Choroid plexus epithelial cell (primary cell): ENCODE measurements around the gene CDC27.

ENCODE experiments used
- DNase-seq: peaks from one replicate; pipeline ENCODE4 v3.0.0-alpha.2; 2010; ENCODE audit warnings: low read depth
- H3K4me3 ChIP-seq: 2 replicates; pipeline ENCODE4 v1.5.1; 2011; ENCODE audit warnings: low read depth, mild to moderate bottlenecking, control low read depth, low read length, moderate library complexity
- TF ChIP-seq, protein P1 (sequence below): conservative IDR thresholded peaks from 2 replicates; pipeline ENCODE4 v1.5.1; 2011; ENCODE audit warnings: low read depth, mild to moderate bottlenecking, control low read depth, inconsistent platforms, low read length, moderate library complexity

CDC27 gene

DNA sequence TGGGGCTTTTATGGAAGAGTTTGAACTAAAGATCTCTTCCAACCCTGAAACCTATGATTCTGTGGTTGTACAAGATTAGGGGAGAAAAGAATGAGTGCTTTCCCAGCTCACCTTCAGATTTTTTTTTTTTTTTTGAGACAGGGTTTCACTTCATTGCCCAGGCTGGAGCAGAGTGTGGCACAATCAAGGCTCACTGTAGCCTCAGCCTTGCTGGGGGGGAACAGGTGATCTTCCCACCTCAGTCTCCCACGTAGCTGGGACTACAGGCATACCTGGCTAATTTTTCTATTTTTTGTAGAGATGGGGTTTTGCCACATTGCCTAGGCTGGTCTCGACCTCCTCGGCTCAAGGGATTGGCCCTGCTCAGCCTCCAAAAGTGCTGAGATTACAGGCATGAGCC, 42.8 kb upstream of the CDC27 start:
- TF ChIP-seq, protein P1, sequence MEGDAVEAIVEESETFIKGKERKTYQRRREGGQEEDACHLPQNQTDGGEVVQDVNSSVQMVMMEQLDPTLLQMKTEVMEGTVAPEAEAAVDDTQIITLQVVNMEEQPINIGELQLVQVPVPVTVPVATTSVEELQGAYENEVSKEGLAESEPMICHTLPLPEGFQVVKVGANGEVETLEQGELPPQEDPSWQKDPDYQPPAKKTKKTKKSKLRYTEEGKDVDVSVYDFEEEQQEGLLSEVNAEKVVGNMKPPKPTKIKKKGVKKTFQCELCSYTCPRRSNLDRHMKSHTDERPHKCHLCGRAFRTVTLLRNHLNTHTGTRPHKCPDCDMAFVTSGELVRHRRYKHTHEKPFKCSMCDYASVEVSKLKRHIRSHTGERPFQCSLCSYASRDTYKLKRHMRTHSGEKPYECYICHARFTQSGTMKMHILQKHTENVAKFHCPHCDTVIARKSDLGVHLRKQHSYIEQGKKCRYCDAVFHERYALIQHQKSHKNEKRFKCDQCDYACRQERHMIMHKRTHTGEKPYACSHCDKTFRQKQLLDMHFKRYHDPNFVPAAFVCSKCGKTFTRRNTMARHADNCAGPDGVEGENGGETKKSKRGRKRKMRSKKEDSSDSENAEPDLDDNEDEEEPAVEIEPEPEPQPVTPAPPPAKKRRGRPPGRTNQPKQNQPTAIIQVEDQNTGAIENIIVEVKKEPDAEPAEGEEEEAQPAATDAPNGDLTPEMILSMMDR, result no peak
- H3K4me3 ChIP-seq, result no peak overlapping the region
- no peak for DNase-seq

DNA sequence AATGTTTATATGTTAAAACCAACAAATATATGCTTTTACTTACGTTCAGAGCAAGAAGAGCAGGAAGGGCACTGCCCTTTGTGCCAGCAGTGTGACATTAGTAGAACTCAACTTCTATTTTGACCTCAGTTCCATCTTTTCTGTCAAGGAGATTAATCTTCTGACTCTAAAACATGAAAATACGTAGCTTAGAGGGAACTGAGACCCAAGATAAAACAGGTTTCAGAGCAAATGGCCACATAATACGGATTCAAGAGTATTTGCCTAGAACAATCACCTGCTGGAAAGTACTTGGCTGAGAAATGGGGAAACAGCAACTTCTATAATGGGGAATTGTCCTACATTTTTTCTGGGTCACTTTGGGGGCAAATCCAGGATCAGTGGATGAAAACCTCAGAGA, 42.2 kb upstream of the CDC27 start:
- TF ChIP-seq, protein P1, result no peak
- DNase-seq, result no peak
- H3K4me3 ChIP-seq, result no peak overlapping the region

DNA sequence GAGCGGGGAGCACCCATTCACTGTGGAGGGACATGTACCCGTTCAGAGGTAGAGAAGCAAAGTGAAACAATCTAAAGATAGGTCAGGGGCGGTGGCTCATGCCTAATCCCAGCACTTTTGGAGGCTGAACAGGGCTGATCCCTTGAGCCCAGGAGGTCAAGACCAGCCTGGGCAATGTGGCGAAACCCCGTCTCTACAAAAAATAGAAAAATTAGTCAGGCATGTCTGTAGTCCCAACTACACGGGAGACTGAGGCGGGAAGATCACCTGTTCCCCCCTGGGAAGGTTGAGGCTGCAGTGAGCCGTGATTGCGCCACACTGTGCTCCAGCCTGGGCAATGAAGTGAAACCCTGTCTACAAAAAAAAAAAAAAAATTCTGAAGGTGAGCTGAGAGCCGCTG, 41.8 kb upstream of the CDC27 start:
- no peak overlapping the region for H3K4me3 ChIP-seq
- TF ChIP-seq, protein P1, result no peak
- DNase-seq, result no peak

DNA sequence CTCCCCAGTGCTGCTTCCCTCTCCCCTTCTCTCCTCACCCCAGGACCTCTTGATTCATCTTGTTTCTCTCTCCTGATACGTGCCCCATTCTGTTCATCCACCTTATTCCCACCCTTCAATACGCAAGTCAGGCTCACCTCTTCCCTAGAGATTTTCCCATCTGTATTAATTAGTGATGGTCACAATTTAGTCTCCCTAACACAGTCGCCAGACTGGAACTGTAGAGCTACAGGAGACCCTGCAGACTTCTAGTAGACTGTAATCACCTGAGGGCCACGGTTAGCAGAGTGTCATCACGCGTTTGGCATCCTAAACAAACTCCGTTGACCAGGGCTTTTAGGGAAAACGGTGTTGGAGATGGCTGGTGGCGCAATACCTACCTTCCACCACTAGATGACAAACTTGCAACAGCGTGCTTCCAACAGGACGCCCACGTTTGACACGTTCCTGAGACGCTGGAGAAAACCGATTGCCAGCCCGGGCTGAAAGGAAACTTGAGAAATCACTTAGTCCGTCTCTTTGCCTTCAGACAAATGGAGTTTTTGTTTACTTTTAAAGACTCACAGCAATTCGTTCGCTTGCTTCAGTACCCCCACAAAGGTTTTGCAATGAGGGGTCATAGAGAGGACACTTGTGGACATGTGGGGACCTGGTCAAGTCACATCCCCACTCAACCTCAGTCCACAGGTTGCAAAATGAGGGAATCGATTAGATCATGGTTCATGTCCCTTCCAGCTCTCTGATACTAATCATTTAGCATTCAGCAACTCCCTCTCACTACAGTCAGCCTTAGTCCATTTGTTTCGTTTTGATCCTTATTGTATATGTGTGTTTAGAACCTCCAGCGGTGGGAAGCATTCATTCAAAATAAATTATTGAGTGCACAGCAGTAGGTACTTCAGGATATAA, 40.7 kb upstream of the CDC27 start:
- TF ChIP-seq, protein P1, result peak; percentile 100
- DNase-seq, result peak; percentile 98
- H3K4me3 ChIP-seq, result peak overlapping the region; percentile 38

DNA sequence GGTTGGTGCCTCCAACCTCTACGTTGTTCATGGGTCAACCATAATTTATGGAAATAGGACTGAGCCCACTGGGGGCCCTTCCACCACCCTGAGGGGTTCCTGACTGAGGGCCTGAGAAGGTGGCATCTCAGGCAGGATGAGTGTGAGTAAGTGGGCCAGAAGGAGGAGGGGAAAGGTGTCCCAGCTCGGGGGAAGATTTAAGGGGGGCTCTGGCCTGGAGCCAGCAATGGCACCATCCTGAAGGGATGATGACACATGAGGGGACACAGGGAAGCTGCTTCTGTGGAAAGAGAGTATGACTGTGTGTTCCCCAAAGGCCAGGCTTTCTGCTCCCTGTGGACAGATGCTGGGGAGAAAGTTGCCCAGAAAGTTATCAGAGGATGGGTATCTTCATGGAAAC, 38.8 kb upstream of the CDC27 start:
- no peak for DNase-seq
- TF ChIP-seq, protein P1, result no peak
- no peak overlapping the region for H3K4me3 ChIP-seq

DNA sequence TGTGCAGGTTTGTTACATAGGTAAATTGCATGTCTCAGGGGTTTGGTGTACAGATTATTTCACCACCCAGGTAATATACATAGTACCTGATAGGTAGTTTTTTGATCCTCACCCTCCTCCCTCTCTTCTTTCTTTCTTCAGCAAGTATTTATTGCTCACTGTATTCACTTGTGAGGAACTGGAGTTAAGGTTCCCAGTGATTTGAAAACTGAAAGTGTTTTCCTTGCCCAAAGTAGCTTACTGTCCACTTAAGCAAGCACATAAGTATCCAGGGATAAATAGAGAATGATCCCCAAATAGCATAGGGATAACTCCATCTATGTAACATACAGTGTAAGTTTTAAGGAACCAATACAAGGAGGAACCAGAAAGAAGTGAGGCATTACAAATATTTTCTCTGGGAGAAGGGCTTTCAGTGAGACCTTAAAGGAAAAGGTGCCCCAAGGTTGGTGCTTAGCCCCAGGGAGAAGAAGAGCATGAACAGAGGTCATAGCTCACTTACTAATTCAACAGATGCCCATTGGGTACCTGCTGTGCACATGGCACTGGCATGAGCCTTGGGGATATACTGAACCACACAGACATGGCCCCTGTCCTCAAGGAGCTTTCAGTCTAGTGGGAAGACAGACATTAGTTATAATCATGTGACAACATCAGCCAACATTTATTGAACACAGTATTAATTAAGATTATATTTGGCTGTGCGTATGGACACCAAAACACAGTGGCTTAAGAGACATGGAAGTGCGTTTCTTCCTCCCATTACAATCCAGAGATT, 37.0 kb upstream of the CDC27 start:
- no peak overlapping the region for H3K4me3 ChIP-seq
- TF ChIP-seq, protein P1, result no peak
- DNase-seq, result peak; percentile 65

DNA sequence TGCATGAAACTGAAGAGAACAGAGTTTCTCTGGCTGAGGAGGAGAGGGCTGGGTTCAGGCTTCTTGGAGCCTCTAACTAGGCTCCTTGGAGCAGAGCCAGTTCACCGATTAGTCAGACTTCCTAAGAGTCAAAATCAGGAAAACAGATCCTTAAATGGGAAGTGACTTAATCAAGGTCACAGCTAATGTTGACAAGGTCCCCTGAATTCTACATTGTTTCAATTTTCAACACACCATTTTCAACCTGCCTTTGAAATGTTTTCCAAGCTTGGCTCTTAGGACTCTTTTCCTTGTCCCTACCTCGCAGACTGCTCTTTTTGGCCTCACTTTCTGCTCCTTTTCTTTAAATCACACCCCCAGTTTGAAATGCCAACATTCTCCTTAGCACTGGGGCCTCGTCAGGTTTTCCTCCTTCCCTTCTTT, 36.4 kb upstream of the CDC27 start:
- TF ChIP-seq, protein P1, result no peak
- peak; percentile 92 for DNase-seq
- H3K4me3 ChIP-seq, result no peak overlapping the region
